GM21723 (cell line): ENCODE data around the gene CNOT2.
"Not testable (repeated sequence)": the region's sequence is repeated elsewhere in the genome, so short reads cannot be mapped to it uniquely, and the experiment has no call there.

Source experiments
- ATAC-seq: cut with Tn5 transposase; IDR thresholded peaks from one replicate; pipeline ENCODE4 v1.9.1; 2021; ENCODE audit warnings: mild to moderate bottlenecking, moderate library complexity; ENCODE audit not compliant: unreplicated experiment

The CNOT2 gene

GRCh38 chr12:70292017-70292776 lies 49.0 kb downstream of the CNOT2 start:
- ATAC-seq: no peak

- not testable (repeated sequence) for ATAC-seq
These were observed 61.7 kb downstream of the CNOT2 start for GRCh38 chr12:70304684-70305555.

DNA sequence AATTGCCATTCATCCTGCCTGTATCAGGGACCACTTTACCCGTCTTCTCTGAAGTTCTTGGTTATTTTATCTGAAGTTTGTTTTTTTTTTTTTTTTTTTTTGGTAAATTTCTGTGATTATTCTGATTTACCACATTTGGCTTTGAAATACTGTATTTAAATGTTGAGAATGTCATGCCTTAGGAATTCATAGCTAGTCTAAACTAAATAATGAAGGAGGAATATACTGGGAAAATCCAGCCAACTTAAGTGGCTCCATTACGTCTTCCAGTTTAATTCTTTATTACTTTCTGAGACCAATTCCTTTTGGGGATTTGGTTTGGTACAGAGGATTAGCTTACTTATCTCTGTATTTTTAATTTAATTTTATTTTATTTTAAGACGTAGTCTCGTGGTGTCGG lies 62.6 kb downstream of the CNOT2 start:
- ATAC-seq: no peak

DNA sequence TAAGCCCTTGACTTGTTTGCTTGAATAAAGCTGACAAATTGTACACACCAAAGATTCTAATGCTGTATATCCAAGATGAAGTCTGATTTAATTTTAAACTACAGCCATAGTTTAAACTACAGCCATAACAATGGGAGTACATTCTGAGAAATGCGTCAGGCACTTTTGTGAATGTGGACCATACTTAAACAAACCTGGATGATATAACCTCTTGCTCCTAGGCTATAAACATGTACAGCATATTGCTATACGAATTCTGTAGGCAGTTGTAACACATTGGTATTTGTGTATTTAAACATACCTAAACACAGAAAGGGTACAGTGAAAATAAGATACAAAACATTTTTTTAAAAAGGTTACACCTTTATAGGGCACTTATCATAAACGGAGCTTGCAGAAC lies 63.4 kb downstream of the CNOT2 start:
- no peak for ATAC-seq

- ATAC-seq: no peak
These were observed 64.6 kb downstream of the CNOT2 start for GRCh38 chr12:70307868-70308267.

DNA sequence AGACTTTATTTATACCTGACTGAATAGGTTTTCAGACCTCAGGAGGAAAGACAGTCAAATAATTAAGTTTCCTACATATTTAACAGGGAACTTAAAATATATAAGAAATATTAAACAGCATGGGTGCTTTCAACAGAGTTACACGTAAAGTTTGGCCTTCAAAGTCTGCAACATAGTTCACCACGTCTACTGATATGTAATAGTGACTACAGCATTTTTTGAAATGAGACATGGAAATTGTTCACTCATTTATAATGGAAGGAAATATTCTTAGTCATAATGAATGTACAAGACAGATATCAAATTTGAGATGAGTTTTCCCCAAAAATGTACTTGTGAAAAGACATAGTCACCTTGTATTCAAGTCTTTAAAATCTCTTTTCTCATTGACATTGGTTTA lies 66.1 kb downstream of the CNOT2 start:
- no peak for ATAC-seq

DNA sequence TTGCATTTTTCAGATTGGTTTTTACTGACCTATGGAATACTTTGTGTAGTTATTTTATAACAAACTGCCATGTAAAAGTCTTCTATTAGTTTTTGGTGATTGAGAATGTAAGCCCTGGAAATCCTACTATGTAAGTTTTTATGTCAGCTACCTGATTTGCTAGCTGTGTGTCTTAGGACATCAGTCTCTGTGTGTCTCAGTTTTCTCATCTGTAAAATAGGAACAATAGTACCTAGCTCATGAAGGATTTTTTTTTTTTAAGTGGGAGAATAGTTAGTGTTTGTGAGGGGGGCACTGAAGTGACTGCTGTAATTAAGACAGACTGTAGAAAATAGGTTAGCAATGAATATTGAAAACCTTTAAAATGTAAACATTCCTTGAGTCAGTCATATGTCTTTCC lies 70.9 kb downstream of the CNOT2 start:
- no peak for ATAC-seq

GRCh38 chr12:70317781-70318180 lies 74.5 kb downstream of the CNOT2 start:
- ATAC-seq: peak; percentile 98

DNA sequence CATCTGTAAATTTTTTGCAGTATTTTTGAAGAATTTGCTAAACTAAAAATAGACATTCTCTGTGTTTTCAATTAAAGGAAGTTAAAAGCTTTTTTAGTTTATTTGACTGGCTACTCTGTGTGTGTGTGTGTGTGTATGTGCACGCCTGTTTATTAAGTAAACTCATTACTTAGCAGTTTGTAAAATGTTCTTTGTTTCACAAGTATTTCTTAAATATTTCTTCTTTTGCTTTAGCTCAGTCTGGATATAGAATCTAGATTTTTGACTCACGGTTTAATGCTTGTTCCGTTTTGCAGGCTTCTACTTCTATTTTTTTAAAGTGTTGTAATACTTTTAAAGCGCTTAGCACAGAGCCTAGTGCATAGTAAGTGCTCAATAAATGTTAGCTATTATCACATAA lies 76.4 kb downstream of the CNOT2 start:
- ATAC-seq: no peak

DNA sequence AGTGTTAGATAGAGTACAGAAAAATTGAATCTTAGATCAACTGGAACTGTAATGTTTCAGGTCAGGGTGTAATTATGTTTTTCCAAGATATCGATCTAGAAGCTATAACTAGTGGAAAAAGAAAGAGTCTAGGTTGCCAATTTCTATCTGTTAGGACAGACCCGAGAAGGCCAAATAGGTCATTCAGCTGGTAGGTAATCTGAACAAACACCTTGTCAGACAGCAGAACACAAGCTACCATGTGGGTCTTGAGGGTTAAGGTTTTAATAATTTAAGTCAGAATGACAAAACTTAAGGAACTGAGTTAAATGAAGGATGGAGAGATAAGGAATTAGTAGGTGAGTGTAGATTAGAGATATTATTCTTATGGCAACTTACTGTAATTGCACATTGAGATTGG lies 78.0 kb downstream of the CNOT2 start:
- no peak for ATAC-seq

- ATAC-seq: no peak
These were observed 84.3 kb downstream of the CNOT2 start for GRCh38 chr12:70327541-70327940.

DNA sequence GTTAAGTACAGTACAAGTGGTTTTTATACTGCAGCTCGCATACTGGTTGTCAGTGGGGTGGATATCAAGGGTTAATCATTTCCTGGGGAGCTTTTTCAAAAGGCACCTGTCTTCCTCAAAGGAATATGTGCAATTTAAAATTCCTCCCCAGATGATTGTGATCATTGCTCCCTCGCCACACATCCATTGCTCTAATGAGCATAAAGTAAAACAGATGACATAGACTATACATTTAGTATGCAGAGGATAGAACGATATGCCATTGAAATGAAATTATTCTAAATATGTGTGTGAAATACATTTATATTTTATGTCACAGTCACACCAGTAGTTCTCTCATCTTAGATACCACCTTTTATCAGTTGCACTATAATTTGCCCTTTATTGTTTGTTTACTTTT lies 86.5 kb downstream of the CNOT2 start:
- ATAC-seq: no peak

GRCh38 chr12:70330158-70330557 lies 86.9 kb downstream of the CNOT2 start:
- no peak for ATAC-seq

DNA sequence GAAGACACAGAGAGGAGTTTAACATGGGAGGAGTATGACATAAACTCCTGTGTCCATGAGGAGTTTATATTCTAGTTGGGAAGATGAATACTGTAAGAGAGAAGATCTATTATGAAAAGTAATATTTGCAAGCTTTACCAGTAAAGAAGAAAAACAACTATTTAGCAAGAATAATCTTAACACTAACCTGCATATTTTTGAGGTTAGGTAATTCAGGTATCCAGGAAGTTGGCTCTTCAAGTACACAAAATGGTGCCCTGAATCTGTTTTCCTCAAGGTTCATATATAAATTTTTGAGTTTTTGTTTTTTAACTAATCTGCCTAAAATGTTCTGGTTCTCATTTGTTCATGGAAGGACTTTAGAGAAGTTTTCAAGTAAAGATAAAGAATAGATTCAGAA lies 89.0 kb downstream of the CNOT2 start:
- no peak for ATAC-seq

GRCh38 chr12:70334742-70335141 lies 91.5 kb downstream of the CNOT2 start:
- no peak for ATAC-seq

DNA sequence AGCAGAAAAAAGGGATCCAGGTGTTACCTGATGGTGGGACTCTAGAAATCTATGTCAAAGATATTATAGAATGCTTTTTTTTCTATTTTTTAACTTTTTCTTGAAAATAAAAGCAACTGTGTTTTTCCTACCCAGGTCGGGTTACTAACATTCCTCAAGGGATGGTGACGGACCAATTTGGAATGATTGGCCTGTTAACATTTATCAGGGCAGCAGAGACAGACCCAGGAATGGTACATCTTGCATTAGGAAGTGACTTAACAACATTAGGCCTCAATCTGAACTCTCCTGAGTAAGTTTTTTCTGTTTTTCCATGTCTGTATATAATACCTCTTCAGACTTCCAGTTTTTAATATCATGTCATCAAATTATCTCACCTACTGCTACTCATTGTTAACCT lies 95.3 kb downstream of the CNOT2 start:
- ATAC-seq: no peak

- no peak for ATAC-seq
These were observed 107.8 kb downstream of the CNOT2 start for GRCh38 chr12:70351076-70351475.

GRCh38 chr12:70353780-70354660 lies 110.8 kb downstream of the CNOT2 start:
- no peak for ATAC-seq

DNA sequence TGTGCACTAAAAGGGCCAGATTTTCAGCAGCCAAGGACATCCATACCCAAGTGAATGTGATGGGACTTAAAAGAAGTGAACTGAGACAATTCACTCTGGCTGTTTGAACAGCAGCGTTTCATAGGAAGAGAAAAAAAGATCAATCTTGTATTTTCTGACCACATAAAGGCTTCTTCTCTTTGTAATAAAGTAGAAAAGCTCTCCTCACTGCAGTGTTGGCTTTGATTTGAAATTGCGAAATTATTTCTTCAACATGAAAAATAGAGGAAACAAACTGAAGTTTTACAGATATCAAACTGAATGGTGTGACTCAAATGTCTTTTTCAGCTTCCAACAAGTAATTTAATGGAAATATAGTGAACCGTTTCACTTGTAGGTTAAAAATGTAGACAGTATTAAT lies 111.6 kb downstream of the CNOT2 start:
- ATAC-seq: no peak

DNA sequence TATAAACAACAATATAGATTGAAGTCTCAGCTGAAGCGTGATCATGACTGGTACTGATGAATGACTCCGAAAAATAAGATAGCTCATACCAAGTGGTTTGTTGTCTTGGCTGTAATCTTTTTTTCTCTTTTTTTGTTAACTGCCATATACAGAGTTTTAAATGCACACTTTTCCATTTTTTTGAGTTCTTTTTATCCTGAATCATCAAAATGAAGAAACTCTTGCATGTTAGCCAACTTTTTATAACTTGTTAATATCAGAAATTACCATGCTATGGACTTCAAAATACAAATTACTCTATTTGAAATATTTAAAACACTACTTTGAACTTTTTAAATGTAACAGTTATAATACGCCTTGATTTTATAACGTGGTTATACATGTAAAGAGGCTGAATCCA lies 112.7 kb downstream of the CNOT2 start:
- ATAC-seq: no peak

- no peak for ATAC-seq
These were observed 116.4 kb downstream of the CNOT2 start for GRCh38 chr12:70359458-70360197.
